Stimulated activated CD8-positive, alpha-beta memory T cell treated with anti-CD3 and anti-CD28 coated beads, Interleukin-2, amount 100 ng/mL, for 1 hour (primary cell): ENCODE data around the gene UBXN11.

Experiments used
- DNase-seq, 2 donors: peaks; one replicate each; pipeline ENCODE4 v3.0.0-alpha.2; 2020; ENCODE audit warnings: low read depth in 2 of 2

UBXN11 gene

DNA sequence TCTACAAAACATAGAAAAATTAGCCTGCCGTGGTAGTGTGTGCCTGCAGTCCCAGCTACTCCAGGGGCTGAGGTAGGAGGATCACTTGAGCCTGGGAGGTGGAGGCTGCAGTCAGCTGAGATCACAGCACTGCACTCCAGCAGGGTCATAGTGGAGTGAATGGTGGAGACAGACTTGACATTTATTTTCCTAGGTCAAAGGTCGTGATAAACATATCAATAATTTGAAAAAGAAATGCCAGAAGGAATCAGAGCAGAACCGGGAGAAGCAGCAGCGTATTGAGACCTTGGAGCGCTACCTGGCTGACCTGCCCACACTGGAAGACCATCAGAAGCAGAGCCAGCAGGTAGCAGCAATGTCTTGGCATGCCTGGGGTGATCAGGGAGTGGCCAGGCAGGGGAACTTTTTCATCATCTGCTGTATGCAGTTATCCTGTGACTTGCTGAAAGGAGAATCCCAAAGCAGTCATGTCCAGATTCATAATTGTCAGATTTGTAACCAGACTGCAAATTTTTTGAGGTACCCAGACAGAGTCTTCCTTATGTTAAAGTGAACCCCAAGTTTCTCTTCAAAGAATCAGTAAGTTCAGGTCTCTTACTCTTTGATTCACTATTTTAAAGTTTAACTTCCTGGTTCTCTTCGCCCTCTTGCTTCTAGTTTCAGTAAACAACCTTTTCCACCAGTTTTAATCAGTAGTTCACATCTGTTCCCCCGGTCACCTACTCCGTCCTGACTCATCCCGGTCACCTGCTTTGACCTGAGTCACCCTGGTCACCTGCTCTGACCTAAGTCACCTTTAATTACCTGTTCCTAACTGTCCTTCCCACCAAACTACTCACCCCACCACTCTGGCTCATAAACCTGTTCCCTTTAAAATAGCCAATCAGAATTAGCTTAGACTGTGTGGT is 37.9 kb downstream of the UBXN11 start:
- no peak for DNase-seq

DNA sequence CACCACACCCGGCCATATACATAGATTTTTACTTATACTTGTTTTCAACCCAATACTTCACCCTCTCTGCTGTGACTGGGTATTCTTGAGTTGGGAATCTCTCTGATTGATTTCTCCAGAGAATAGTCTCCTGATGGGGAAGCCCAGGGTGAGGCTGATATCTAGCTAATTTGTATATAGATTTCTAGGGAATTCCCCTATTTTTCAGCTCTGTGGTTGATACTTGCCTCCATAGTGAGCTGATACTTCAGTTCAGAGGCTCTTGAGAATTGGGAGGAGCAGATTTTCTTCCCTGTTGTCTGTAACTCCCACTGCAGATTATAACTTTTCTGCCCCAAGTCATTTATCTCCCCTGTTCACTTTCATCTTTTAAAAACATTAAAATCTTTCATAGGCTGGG is 41.0 kb downstream of the UBXN11 start:
- no peak for DNase-seq

DNA sequence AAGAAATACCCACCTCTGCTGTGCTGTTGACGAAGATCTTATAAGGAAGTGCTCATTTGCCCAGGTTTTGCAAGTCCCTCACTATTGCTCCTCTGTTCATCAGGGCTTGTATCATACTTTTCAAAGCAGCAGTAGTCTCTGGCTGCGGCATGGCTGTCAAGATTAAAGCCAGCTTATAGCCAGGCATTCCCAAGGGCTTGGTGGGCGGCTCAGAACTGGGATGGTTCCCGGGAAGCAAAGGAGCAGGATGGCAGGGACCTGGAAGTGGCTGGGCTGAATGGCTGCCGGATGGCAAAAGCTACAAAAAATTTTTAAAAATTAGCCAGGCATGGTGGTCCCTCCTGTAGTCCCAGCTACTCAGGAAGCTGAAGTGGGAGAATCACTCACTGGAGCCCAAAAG is 43.2 kb downstream of the UBXN11 start:
- DNase-seq = no peak

DNA sequence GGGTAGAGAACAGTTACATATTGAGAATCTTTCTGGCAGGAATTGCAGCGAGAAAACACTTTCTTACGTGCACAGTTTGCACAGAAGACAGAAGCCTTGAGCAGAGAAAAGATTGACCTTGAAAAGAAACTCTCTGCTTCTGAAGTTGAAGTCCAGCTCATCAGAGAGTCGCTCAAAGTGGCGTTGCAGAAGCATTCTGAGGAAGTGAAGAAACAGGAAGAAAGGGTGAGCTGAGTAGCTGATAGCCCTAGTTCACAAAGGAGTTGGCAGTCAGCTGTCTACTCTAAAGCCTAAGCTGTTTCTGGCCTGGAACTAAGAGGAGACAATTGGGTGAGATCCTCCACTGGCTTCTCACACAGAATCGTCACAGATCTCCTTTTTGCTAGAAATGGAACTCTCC is 46.9 kb downstream of the UBXN11 start:
- DNase-seq = no peak

DNA sequence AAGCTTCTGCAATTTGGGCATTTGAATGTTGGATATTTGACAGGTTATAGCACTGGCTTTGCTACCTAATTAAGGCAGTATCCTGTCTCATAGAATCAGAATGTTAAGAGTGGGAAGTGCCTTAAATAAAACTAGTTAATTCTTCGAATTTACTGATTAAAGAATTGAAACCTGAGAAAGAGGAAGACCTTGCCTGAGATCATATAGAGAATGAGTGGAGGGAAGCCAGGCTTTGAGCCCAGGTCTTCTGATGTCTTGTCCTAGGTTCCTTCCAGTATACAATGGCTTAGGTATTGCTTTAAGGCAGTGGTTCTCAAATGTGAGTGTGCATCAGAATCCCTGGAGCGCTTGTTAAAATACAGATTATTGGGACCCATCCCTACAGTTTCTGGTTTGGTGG is 47.4 kb downstream of the UBXN11 start:
- DNase-seq = no peak

DNA sequence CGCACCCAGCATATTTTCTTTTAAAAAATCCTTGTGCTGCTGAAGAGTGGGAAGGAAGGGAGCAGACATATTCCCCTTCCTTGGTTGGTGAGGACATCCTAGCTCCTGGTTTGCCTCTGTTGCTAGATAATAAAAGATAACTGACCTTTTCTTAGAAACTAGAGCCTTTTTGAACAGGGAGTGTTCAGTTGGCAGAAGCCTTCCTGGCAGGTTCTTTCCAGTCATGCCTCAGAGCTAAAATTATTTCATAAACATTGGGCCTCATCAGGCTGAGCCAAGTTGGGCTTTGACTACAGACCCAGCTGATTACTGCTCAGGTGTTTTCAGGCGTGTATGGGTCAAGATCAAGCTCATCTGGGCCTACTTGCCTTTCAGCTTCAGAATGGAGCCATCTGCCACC is 49.2 kb downstream of the UBXN11 start:
- DNase-seq = no peak

DNA sequence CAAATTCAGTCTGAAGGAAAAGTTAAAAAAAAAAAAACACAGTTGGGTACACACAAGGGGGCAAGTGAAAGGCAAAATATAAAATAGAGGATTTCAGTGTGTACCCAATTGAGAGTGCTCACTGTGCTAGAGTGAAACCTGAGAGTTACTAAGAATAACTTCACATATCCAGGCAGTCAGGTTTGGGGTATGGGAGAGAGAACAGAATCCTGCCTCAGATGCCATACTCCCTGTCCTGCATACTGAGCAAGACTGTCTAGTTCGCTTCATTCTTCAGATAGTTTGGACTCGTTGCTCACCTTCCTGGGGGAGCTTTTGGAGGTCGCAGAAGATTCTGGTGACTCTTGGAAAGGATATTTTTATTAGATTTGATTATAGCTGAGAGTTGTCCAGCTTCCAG is 52.0 kb downstream of the UBXN11 start:
- DNase-seq = no peak

DNA sequence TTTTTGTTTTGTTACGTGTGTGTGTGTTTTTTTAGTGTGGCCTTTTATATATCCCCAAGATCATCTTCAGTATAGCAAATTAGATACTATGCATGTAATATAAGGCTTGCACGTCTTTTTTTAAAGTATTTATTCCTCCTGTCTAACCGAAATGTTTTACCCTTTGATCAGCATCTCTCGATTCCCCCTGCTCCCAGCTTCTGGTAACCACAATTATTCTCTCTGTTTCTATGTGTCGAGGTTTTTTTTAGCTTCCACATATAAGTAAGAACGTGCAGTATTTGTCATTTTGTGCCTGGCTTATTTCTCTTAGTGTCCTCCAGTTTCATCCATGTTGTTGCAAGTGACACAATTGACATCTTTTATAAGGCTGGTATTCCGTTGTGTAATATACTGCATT is 53.7 kb downstream of the UBXN11 start:
- DNase-seq = no peak

DNA sequence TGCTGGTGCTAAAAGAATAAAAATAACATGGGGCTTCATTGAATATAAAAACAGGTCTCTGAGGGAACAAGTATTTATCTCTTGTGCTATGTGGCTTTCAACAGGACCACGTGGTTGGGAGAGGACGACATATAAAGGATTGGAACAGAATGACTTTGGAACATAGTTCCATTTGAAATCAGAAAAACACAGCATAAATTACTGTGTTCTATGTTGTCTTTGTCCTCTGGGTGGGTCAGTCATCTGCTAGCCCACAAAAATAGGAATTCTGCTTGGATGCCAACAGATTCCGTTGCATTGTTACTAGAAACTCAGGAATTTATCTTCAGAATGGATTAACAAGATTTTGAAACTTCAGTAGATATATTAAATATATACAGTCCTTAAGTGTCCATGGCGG is 66.5 kb downstream of the UBXN11 start:
- no peak for DNase-seq

DNA sequence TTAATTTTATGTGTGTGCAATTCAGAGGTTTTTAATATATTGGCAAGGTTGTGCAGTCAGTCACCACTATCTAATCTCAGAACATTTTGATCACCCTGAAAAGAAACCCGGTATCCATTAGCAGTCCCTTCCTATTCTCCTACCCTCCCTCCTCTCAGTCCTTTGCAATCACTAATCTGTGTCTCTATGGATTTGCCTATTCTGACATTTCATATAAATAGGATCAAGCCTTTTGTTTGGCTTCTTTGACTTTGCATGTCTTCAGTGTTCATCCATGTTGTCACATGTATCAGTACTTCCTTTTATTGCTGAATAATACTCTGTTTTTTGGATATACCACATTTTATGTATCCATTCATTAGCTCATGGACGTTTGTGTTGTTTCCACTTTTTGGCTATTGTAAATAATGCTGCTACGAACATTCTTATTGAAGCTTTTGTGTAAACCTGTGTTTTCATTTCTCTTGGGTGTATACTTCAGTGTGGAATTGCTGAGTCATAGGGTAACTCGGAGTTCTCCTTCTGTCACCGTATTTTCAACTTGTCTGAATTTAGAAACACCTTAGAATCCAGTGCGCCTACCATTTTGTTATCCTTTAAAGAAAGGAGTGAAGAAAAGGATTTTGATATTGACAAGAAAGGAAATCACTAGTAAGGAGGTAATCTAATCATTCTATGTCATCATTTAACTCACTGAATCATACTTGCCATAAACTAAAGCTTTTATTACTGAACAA is 69.0 kb downstream of the UBXN11 start:
- no peak for DNase-seq

DNA sequence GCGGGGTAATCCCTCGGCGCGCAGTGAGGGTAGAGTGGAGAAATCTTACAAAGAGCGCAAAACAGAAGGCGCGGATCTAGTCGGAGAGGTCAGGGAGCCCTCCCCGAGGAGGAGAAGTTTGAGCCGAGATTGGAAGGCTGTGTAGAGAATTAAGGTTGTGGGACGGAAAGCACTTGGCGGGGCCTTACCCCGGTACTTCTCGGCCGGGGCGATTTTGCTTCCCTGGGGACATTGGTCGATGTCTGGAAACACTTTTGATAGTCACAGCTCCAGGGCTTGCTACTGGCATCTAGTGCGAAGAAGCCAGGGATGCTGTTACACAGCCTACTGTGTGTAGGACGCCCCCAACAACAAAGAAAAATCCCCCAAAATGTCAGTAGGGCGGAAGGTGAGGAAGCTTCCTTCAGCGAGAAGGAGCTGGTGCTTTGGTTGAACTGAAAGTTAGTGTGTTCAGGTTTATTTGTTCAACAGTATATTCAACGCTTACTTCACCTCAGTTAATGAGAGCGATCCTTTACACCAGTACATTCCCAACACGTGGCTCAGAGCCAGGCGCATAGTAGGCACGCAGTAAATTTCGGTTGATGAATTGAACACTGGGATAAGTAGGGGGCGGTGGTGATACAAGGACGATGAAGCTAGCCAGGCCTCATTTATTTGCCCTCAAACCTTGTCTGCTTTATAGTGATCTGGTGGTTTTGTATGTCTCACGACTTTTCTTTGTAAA is 71.6 kb downstream of the UBXN11 start:
- no peak for DNase-seq

DNA sequence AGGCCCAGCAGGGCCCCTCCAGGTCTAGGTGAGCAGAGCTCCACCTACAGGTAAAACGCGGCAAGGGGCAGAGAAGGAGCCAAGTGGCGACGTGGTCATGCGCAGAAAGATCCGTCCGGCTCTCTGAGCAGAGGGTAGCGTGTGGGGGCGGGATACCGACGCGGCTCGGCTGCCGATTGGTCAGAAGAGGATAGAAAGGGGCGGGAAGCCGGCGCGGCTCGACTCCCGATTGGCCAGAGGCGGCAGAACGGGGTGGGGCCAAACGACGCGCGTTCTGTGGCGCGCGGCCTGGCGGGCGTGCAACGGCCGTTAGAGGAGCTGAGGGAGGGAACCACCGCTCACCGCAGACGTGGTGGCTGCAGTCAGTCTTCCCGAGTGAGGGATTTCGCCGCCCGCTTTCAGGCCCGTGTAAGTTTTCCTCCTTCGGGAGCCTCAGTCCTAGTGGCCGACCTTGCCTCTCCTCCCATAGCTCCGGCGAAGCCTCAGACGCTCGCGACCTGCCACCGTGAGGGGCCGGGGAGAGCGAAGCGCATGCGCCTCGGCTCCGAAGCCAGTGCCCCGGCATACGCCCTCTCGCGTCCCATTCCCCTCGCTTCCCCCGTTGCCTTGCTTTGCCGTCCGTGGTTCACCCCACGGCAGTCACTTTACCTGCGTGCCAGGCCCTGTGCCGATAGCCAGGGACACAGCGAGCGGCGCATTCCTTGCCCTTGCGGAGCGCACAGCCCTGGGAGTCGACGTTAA is 72.4 kb downstream of the UBXN11 start, which contains the start of gene CEP85:
CEP85 (plus strand) TSS at position 298 of the 741 bp plus-strand sequence. CDS start 5,584 bp downstream, outside the sequence.
- DNase-seq = peak; percentile 97 to 98
